ENCODE data around the gene LGALS4.

- no peak for TF ChIP-seq EZH2 (IDR thresholded peaks at IDR 0.05)
- no peak for TF ChIP-seq POLR2AphosphoS5 (IDR thresholded peaks at IDR 0.05; ENCODE audit: borderline replicate concordance, low read depth, low read length)
These were observed 28.5 kb downstream of the LGALS4 start for GRCh38 chr19:38784224-38784623.

Measured in SK-N-MC (cell line).